ENCODE measurements around the gene RHOV.

DNA sequence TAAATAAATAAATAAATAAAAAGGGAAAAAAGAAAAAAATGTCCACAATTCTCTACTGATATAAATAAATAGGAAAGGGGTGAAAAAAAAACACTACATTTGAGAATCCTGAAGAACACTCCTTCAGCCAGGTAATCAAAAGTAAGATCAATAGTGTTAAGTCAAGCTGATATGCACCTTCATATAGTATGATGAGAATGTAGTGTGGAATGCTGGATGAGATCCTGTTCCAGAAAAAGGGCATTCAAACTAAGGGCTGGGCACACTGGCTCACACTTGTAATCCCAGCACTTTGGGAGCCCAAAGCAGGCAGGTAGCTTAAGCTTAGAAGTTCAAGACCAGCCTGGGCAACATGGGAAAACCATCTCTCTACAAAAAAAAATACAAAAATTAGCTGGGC is 15.1 kb upstream of the RHOV start:
- TF ChIP-seq, protein P1, sequence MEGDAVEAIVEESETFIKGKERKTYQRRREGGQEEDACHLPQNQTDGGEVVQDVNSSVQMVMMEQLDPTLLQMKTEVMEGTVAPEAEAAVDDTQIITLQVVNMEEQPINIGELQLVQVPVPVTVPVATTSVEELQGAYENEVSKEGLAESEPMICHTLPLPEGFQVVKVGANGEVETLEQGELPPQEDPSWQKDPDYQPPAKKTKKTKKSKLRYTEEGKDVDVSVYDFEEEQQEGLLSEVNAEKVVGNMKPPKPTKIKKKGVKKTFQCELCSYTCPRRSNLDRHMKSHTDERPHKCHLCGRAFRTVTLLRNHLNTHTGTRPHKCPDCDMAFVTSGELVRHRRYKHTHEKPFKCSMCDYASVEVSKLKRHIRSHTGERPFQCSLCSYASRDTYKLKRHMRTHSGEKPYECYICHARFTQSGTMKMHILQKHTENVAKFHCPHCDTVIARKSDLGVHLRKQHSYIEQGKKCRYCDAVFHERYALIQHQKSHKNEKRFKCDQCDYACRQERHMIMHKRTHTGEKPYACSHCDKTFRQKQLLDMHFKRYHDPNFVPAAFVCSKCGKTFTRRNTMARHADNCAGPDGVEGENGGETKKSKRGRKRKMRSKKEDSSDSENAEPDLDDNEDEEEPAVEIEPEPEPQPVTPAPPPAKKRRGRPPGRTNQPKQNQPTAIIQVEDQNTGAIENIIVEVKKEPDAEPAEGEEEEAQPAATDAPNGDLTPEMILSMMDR (IDR thresholded peaks at IDR 0.05): no peak
- no peak for TF ChIP-seq RXRA (IDR thresholded peaks at IDR 0.05; ENCODE audit: borderline replicate concordance, low read depth)
- no peak for TF ChIP-seq POLR2AphosphoS5 (IDR thresholded peaks at IDR 0.05; ENCODE audit: low read depth, low read length)
- TF ChIP-seq EZH2phosphoT487 (IDR thresholded peaks at IDR 0.05; ENCODE audit: borderline replicate concordance, low read depth): no peak
- TF ChIP-seq, protein P2, sequence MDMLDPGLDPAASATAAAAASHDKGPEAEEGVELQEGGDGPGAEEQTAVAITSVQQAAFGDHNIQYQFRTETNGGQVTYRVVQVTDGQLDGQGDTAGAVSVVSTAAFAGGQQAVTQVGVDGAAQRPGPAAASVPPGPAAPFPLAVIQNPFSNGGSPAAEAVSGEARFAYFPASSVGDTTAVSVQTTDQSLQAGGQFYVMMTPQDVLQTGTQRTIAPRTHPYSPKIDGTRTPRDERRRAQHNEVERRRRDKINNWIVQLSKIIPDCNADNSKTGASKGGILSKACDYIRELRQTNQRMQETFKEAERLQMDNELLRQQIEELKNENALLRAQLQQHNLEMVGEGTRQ (IDR thresholded peaks at IDR 0.05; ENCODE audit: borderline replicate concordance, low read depth, low read length): no peak
- TF ChIP-seq, protein P3, sequence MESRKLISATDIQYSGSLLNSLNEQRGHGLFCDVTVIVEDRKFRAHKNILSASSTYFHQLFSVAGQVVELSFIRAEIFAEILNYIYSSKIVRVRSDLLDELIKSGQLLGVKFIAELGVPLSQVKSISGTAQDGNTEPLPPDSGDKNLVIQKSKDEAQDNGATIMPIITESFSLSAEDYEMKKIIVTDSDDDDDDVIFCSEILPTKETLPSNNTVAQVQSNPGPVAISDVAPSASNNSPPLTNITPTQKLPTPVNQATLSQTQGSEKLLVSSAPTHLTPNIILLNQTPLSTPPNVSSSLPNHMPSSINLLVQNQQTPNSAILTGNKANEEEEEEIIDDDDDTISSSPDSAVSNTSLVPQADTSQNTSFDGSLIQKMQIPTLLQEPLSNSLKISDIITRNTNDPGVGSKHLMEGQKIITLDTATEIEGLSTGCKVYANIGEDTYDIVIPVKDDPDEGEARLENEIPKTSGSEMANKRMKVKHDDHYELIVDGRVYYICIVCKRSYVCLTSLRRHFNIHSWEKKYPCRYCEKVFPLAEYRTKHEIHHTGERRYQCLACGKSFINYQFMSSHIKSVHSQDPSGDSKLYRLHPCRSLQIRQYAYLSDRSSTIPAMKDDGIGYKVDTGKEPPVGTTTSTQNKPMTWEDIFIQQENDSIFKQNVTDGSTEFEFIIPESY (IDR thresholded peaks at IDR 0.05; ENCODE audit: borderline replicate concordance, low read depth): no peak
- TF ChIP-seq MXI1 (IDR thresholded peaks at IDR 0.05; ENCODE audit: low read depth, low read length): no peak
- TF ChIP-seq YY1 (IDR thresholded peaks at IDR 0.05; ENCODE audit: low read depth): no peak
- no peak for TF ChIP-seq NRF1 (IDR thresholded peaks at IDR 0.05; ENCODE audit: low read depth, low read length)

All from SK-N-SH (cell line).